Gastrocnemius medialis (tissue), 4 donors: ENCODE measurements around the gene NGFR.

Experiments used
- POLR2A ChIP-seq, 2 donors: fragments of 450-650 bp; IDR thresholded peaks; one replicate each; pipeline ENCODE4 v1.6.1; 2017; ENCODE audit warnings: antibody characterized with exemption in 2 of 2, mild to moderate bottlenecking in 2 of 2, moderate library complexity in 2 of 2
- TF ChIP-seq, protein P1 (sequence below), 5 experiments: fragments of 450-650 bp in 3 of 5; fragments of 200-600 bp in 2 of 5; sonication (generic) in 2 of 5; IDR thresholded peaks in 4 of 5; conservative IDR thresholded peaks in 1 of 5; 1 replicate in 4 of 5; 2 replicates in 1 of 5; pipeline ENCODE4 v1.5.1; 2016 to 2019; ENCODE audit warnings: antibody characterized with exemption in 5 of 5, mild to moderate bottlenecking in 3 of 5, moderate library complexity in 3 of 5

DNA sequence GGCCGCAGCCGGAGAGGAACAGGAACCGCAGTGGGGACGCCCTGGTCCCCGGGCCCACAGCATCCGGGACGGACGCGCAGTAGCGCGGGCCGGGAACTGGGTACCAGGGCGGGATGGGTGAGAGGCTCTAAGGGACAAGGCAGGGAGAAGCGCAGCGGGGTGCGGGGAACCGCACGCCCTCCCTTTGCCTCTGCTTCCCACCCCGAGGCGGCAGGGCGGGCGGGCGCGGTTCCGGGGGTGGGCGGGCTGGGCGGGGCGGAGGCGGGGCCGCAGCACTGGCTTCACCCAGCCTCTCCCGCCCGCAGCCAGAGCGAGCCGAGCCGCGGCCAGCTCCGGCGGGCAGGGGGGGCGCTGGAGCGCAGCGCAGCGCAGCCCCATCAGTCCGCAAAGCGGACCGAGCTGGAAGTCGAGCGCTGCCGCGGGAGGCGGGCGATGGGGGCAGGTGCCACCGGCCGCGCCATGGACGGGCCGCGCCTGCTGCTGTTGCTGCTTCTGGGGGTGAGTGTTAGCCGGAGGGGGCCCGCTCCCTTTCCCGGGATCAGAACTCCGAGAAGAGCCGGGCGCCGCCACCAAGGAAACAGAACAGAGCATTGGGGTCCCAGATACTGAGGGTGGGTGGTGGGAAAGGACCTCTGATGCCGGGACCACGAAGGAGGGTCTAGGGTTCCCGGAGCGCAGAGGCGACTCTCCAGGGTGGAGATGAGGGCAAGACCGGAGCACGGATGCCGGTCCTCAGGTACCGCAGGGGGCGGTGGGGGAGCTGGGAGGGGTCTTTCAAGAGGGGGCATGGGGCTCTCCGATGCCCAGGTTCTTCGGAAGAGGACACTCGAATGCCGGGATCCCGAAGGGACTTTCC, at the start of gene NGFR:
- peak in 1 of 2 donors; percentile 60 for TF ChIP-seq POLR2A (IDR thresholded peaks at IDR 0.05)
- TF ChIP-seq, protein P1, sequence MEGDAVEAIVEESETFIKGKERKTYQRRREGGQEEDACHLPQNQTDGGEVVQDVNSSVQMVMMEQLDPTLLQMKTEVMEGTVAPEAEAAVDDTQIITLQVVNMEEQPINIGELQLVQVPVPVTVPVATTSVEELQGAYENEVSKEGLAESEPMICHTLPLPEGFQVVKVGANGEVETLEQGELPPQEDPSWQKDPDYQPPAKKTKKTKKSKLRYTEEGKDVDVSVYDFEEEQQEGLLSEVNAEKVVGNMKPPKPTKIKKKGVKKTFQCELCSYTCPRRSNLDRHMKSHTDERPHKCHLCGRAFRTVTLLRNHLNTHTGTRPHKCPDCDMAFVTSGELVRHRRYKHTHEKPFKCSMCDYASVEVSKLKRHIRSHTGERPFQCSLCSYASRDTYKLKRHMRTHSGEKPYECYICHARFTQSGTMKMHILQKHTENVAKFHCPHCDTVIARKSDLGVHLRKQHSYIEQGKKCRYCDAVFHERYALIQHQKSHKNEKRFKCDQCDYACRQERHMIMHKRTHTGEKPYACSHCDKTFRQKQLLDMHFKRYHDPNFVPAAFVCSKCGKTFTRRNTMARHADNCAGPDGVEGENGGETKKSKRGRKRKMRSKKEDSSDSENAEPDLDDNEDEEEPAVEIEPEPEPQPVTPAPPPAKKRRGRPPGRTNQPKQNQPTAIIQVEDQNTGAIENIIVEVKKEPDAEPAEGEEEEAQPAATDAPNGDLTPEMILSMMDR (IDR thresholded peaks at IDR 0.05 in 4 of 5, conservative IDR thresholded peaks at IDR 0.05 in 1 of 5) = no peak
